NCI-H345 treated with DMSO at 0.1 percent for 48 hours (cell line): ENCODE data around the gene KRTAP10-8.
"Not testable (repeated sequence)": the region's sequence is repeated elsewhere in the genome, so short reads cannot be mapped to it uniquely, and the experiment has no call there.

Experiments
- DNase-seq: peaks from one replicate; lab custom pipeline; 2025; ENCODE audit not compliant: unreplicated experiment; lab: John Stamatoyannopoulos, UW

Gene KRTAP10-8

DNA sequence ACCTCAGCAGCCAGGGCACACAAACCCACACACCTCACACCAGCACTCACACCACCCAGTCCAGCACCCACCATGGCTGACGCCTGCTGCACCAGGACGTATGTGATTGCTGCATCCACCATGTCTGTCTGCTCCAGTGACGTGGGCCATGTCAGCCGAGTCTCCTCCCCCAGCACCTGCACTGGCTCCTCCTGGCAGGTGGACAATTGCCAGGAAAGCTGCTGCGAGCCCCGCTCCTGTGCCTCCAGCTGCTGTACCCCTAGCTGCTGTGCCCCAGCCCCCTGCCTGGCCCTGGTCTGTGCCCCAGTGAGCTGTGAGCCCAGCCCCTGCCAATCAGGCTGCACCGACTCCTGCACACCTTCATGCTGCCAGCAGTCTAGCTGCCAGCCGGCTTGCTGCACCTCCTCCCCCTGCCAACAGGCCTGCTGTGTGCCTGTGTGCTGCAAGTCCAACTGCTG, at the start of gene KRTAP10-8:
TSS of gene KRTAP10-8 (plus strand) at position 51 of the 458 bp plus-strand sequence. CDS start at position 73, 22 bp downstream.
- no peak for DNase-seq

- DNase-seq, result no peak
These were observed 47.8 kb upstream of the KRTAP10-8 start for GRCh38 chr21:44564099-44564498.

DNA sequence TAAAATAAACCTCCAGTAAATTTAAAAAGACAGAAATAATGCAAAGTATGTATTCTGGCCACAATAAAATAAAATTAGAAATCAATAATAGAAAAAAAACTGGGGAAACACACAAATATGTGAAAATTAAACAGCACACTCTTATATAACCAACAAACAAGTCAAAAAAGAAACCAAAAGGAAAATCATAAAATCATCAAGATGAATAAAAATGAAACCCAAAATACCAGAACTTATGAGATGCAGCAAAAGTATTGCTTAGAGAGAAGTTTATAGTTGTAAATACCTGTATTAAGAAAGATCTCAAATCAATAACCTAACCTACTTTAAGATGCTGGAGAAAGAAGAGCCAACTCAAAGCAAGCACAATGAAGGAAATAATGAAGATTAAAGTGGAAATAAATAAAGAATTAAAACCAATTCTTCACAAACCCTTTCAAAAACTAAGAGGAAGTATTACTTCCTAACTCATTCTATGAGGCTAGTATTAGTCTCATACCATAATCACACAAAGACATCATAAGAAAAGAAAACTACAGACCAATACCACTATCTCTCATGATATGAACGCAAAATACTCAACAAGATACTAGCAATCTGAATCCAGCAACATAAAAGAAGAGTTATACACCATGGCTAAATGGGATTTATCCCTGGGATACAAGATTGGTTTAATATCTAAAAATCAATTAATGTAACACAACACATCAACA, 46.8 kb upstream of the KRTAP10-8 start:
- no peak for DNase-seq

GRCh38 chr21:44566403-44566802, 45.5 kb upstream of the KRTAP10-8 start:
- DNase-seq, result no peak

DNA sequence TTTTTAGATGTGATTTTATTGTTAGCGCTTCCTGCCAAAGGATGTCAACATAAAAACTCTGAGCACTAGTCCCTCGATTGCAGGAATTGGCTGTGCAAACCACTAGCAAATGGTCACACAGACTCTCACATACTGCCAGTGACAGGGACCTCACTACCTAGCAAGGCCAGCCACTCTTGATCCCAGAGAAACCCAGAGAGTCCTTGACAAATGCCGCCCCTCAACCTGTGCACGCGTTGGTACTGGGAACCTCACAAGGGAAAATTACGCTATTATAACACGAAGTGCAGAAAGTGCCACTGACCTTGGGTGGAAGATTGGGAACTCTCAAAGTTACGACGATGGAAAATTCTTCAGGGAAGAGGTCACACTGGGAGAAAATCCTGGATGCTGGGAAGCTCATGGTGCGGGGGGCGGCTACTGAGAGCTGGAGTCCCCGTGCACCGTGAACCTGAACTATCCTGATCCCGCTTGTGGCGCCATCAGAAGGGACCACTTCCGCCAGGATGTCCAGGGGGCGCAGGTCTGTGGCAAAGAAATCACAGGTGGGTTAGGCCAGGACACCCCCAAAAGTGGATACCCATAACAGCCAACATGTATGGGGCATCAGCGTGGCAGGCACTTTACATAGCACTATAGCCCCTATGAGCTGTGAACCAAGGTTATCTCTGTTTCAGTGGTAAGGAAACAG, 44.3 kb upstream of the KRTAP10-8 start:
- no peak for DNase-seq

GRCh38 chr21:44568261-44568660, 43.6 kb upstream of the KRTAP10-8 start:
- DNase-seq, result no peak

GRCh38 chr21:44568667-44569556, 43.0 kb upstream of the KRTAP10-8 start:
- no peak for DNase-seq

GRCh38 chr21:44569861-44570517, 41.9 kb upstream of the KRTAP10-8 start:
- DNase-seq, result no peak

DNA sequence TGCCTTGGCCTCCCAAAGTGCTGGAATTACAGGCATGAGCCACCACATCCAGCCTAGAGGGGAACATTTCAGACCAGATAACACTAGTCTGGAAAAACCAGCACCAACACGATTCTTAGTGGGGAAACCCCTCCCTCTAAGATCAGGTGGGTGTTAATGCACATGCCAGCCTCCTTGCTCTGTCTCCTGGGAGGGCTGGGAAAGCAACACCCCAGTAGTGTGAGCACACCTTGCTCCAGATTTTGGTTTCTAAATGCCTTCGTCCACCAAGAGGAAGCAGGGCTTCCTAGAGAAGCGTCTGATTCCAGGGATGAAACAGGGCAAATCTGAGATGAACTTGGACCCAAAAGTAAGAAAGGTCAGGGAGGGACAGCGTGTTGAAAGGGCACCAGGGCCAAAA, 40.6 kb upstream of the KRTAP10-8 start:
- DNase-seq, result no peak

DNA sequence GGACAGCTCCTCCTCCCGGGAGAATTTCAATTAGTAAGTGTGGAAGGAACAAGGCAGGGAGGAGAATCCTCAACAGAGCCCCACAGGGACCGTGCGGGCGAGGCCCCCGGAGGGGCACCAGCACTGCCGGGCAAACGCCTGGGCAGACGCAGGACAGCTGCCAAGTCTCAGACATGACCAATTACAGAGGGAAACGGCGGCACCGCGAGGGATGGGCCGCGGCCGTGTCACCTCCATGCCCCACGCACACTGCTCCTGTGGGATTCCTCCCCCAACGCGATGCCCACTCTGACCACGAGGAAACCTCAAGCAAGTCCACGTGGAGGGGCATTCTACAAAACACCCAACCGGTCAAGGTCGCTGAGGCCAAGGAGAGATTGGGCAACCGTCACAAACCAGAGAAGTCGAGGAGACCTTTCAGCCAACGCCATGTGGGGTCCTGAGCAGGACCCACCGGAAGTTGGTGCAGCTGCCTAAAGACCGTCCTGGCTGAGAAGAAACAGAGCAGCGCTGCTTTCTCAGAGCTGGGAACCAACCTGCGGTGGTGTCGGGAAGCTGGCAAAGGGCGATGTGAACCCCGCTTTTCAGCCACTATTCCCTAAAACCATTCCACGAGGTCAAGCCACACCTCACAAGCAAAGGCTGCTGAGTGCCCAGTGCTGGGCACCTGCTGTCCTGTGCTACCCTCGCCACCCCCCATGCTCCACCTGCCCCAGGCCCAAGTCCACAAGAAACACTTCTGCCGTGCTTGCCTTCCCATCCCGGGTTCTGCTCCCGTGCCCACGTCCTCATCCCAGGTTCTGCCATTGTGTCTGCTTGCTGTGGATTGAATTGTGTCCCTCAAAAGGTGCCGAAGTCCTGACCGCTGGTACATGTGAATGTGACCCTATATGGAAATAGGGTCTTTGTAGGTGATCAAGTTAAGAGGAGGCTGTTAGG, 39.8 kb upstream of the KRTAP10-8 start:
- DNase-seq, result no peak

DNA sequence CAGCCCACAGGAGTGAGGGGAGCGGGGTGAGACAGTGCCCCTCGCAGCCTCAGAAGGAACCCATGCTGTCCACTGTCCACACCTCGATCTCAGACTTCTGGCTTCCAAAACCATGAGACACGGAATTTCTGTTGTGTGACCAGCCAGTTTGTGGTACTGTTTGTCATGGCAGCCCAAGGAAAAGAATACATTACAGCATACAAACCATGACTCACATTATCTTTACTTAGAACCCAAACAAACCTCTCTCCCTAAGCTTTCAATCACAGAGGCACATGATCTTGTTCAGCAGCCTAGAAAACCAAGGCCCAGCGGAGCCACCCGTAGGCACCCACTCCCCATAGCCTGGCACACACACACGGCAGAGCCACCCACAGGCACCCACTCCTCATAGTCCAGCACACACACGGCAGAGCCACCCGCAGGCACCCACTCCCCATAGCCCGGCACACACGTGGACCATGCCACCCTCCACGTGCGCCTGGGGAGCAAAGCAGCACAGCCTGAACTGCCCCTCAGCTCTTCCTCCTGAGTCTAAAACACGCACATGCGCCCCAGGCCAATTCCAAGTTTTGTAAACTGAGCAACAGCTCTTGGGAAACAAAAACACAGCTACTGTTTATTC, 38.8 kb upstream of the KRTAP10-8 start:
- no peak for DNase-seq

- DNase-seq, result not testable (repeated sequence)
These were observed 38.0 kb upstream of the KRTAP10-8 start, which contains the start of gene KRTAP10-4 for GRCh38 chr21:44573630-44574456. Gene KRTAP10-4, plus strand, starts transcription at chr21:44573729. Its CDS starts 30 bp downstream, at chr21:44573759.

GRCh38 chr21:44574457-44575306, 37.2 kb upstream of the KRTAP10-8 start:
- DNase-seq, result no peak

DNA sequence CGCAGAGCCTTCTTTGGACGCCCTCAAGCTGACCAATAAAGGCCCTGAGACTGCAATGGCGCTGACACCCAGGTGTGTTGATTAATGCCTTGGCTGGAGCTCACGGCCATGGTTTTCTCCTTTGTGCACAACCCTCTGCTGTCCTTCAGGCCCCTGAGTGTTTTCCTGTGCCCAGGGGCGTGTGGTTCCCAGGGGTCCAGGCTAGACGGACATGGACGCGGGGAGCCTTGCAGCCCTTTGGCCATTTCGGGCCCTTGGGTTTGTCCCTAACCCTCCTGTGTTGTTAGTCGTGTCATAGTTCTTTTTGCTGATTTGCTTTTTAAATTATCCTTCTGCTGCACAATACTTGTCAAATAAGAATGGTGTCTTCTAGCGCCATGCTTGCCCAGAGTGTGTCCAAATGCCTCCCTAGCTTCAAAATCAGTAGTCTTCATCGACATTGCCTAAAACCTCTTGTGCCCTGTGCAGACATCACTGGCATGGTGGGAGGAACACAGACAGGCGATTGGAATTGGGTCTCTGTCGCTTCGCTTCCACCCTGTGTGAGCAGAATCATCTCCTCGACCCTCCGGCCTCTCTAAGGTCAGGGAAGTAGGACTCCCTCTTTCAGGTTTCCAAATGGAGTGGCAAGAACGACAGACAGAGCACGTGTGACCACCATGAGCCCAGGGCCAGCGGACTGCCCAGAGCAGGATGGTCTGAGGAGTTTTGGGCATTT, 36.4 kb upstream of the KRTAP10-8 start:
- no peak for DNase-seq

GRCh38 chr21:44576025-44576420, 35.9 kb upstream of the KRTAP10-8 start:
- no peak for DNase-seq

GRCh38 chr21:44578371-44579055, 33.4 kb upstream of the KRTAP10-8 start:
- DNase-seq, result no peak
